ENCODE results near the gene CADPS2. TPM values are rescaled to one million over a fixed set of nuclear protein-coding genes. Genes with fewer than 3 reads are reported as not detected.

The CADPS2 gene
- total RNA-seq, 1 donor = 27.2 TPM

DNA sequence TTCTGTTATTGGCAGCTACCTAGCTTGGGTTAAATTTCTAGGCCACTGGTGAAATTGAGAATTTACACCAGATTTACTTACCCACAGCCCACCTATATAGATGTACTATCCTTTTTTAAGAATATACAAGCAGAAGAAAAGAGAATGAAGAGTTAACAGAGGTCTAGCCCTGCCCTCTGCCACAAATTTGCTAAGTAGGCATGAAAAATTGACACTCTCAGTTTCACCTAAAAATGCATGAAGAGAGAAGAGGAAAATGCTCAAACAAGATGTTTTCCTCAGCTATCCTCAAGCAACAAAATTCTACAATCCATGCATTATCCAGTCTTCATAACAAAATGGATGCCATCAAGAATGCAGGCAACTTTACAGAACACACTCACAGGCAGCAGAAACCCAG, 158.9 kb downstream of the CADPS2 start:
- DNase-seq (ENCODE audit: low read depth) = no peak
- no peak overlapping the region for H3K4me3 ChIP-seq (ENCODE audit: low read depth, low read length)
- TF ChIP-seq, protein P1, sequence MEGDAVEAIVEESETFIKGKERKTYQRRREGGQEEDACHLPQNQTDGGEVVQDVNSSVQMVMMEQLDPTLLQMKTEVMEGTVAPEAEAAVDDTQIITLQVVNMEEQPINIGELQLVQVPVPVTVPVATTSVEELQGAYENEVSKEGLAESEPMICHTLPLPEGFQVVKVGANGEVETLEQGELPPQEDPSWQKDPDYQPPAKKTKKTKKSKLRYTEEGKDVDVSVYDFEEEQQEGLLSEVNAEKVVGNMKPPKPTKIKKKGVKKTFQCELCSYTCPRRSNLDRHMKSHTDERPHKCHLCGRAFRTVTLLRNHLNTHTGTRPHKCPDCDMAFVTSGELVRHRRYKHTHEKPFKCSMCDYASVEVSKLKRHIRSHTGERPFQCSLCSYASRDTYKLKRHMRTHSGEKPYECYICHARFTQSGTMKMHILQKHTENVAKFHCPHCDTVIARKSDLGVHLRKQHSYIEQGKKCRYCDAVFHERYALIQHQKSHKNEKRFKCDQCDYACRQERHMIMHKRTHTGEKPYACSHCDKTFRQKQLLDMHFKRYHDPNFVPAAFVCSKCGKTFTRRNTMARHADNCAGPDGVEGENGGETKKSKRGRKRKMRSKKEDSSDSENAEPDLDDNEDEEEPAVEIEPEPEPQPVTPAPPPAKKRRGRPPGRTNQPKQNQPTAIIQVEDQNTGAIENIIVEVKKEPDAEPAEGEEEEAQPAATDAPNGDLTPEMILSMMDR (IDR thresholded peaks at IDR 0.05; ENCODE audit: insufficient read depth, low read depth, low read length) = no peak

DNA sequence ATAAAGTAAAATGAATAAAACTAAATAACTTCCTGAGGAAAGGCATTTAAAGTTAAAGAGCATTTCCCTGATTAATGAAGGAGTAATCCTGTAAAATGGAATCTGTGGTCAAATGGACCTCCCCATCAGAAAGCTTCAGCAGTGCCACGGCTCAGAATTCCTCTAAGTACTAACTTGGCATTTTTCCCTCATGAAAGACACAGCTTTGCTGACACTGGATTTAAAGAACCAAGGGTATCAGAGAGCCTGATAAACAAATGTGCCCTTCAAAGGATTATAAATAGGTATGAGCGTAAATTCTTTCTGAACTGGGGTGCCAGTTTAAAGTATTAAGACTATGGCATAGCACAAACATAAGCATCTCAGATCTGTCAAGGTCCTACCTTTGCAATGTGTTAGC, 159.4 kb downstream of the CADPS2 start:
- no peak overlapping the region for H3K4me3 ChIP-seq (ENCODE audit: low read depth, low read length)
- no peak for DNase-seq (ENCODE audit: low read depth)
- TF ChIP-seq, protein P1 (IDR thresholded peaks at IDR 0.05; ENCODE audit: insufficient read depth, low read depth, low read length) = no peak

DNA sequence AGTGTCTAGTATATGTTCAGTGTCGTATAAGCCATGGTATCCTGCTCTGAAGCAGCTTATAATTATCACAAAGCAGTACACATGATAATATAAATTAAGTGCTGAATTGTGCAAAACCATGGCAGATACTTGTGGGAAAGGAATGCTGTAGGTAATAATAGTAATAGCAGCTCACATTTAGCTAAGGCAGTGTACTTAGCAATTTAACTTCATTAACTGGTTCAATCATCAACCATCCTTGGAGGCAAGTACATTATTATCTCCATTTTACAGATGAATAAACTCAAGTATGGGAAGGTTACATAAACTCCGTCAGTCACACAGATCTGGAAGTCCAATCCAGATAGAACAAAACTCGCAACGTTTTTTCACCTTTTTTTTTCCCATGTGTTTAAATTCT, 161.9 kb downstream of the CADPS2 start:
- H3K4me3 ChIP-seq (ENCODE audit: low read depth, low read length) = no peak overlapping the region
- no peak for DNase-seq (ENCODE audit: low read depth)
- TF ChIP-seq, protein P1 (IDR thresholded peaks at IDR 0.05; ENCODE audit: insufficient read depth, low read depth, low read length) = no peak

DNA sequence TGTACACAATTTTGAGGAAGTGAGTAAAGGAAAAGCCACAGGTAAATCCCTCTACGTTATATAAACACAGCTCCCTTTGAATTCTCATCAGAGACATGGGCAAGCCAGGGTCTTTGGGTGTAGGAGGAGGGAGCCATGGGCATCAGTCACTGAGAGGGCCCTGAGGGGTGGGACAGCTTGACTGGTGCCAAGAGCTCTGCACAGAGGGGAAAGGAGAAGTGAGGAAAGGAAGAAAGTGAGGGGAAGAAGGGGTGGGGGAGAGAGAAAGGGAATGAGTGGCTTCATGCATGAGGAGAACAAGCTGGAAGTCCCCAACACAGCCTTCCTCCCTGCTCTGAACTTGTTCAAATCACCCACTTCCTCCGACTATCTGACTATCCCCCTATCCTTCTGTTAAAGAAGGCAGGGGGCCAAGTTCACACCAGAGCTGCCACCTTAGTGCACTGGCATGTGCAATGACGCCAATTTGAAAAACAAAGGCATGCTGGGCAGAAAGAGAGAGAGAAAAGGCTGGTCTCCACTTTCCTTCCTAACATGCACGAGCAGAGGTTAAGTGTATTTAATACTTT, 167.2 kb downstream of the CADPS2 start:
- DNase-seq (ENCODE audit: low read depth) = no peak
- no peak overlapping the region for H3K4me3 ChIP-seq (ENCODE audit: low read depth, low read length)
- TF ChIP-seq, protein P1 (IDR thresholded peaks at IDR 0.05; ENCODE audit: insufficient read depth, low read depth, low read length) = no peak

DNA sequence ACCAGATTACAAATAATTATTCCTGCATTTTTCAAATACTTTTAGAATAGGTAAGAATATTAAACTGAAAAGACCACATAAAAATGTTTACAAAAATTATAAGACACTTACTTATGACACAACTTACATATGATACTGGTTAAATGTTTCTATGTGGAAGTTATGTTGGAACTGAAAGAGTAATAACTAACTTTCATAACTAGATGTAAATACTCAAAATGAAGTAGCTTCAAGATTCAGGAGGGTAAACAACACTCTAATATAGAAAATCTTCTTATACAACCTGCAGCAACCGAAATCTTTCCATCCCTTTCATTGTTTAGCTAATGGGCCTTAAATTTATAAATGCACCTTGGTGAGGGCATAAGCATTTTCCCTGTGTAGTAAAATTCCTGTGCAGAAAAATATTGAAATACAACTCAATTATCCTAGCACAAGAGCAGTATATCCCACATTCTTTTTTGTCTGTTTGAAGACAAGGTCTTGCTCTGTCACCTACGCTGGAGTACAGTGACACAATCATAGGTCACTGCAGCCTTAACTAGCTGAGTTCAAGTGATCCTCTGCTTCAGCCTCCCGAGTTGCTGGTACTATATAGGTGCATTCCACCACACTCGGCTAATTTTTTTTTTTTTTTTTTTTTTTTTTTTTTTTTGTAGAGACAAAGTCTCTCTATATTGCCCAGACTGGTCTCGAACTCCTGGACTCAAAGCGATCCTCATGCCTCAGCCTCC, 168.7 kb downstream of the CADPS2 start:
- TF ChIP-seq, protein P1 (IDR thresholded peaks at IDR 0.05; ENCODE audit: insufficient read depth, low read depth, low read length) = no peak
- no peak overlapping the region for H3K4me3 ChIP-seq (ENCODE audit: low read depth, low read length)
- no peak for DNase-seq (ENCODE audit: low read depth)

DNA sequence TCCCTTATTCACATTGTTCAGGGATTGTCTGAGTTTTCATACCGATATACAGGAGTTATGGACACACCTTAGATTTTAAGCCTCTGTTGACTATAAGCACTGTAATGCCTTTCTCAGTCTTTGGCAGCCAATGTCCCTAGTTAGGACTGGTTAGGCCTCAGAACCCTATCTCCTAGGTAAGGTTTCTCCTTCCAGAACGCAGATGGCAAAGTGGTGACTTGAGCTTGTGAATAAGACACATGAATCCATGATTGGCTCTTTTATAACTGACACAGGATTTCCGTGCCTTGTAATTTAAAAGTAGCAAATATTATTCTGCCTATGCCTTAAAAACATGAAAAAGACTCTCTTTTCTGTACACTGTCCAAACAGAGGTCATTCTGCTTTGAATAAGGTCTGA, 171.1 kb downstream of the CADPS2 start:
- no peak for DNase-seq (ENCODE audit: low read depth)
- no peak overlapping the region for H3K4me3 ChIP-seq (ENCODE audit: low read depth, low read length)
- TF ChIP-seq, protein P1 (IDR thresholded peaks at IDR 0.05; ENCODE audit: insufficient read depth, low read depth, low read length) = no peak
